Immature natural killer cell (primary cell): Measurements from ENCODE around the gene PHLDA1. TPM values are rescaled to one million over a fixed set of nuclear protein-coding genes. Genes with fewer than 3 reads are reported as not detected.

Experiments used
- DNase-seq, 3 donors: peaks; one replicate each; pipeline ENCODE4 v3.0.0; 2022; ENCODE audit warnings: mixed read lengths in 1 of 3
- H3K27ac Mint-ChIP-seq, 6 donors: one replicate each; pipeline ENCODE4 v1.8.0; 2020; ENCODE audit warnings: mixed read lengths in 6 of 6, mild to moderate bottlenecking in 5 of 6, inconsistent platforms in 4 of 6, moderate library complexity in 3 of 6
- H3K27me3 Mint-ChIP-seq, 3 donors: one replicate each; pipeline ENCODE4 v1.8.0; 2020 to 2021; ENCODE audit warnings: low read depth in 3 of 3, mild to moderate bottlenecking in 3 of 3, mixed read lengths in 3 of 3, moderate library complexity in 3 of 3, inconsistent platforms in 1 of 3
- H3K36me3 Mint-ChIP-seq, 3 donors: one replicate each; pipeline ENCODE4 v1.8.0; 2020; ENCODE audit warnings: mixed read lengths in 3 of 3, inconsistent platforms in 2 of 3, mild to moderate bottlenecking in 2 of 3
- H3K4me1 Mint-ChIP-seq, 2 donors: one replicate each; pipeline ENCODE4 v1.8.0; 2020; ENCODE audit warnings: inconsistent platforms in 2 of 2, mild to moderate bottlenecking in 2 of 2, mixed read lengths in 2 of 2, moderate library complexity in 1 of 2
- H3K4me3 Mint-ChIP-seq, 5 donors: one replicate each; pipeline ENCODE4 v1.8.0; 2020; ENCODE audit warnings: mild to moderate bottlenecking in 5 of 5, mixed read lengths in 5 of 5, inconsistent platforms in 3 of 5, moderate library complexity in 3 of 5
- H3K9me3 Mint-ChIP-seq, 6 donors: one replicate each; pipeline ENCODE4 v1.8.0; 2020; ENCODE audit warnings: mild to moderate bottlenecking in 6 of 6, mixed read lengths in 6 of 6, inconsistent platforms in 4 of 6, moderate library complexity in 3 of 6
- polyA plus RNA-seq, 3 donors: library from polyadenylated mRNA; unstranded; fragments of 300-500 nt; fragmentation: Illumina TruSeq; gene quantifications; one replicate each; pipeline ENCODE4 v1.2.3, GENCODE V29; 2021

Gene PHLDA1
- polyA plus RNA-seq, 3 donors from 2014 or later = 0.59 to 1.4 (median 0.92) TPM

DNA sequence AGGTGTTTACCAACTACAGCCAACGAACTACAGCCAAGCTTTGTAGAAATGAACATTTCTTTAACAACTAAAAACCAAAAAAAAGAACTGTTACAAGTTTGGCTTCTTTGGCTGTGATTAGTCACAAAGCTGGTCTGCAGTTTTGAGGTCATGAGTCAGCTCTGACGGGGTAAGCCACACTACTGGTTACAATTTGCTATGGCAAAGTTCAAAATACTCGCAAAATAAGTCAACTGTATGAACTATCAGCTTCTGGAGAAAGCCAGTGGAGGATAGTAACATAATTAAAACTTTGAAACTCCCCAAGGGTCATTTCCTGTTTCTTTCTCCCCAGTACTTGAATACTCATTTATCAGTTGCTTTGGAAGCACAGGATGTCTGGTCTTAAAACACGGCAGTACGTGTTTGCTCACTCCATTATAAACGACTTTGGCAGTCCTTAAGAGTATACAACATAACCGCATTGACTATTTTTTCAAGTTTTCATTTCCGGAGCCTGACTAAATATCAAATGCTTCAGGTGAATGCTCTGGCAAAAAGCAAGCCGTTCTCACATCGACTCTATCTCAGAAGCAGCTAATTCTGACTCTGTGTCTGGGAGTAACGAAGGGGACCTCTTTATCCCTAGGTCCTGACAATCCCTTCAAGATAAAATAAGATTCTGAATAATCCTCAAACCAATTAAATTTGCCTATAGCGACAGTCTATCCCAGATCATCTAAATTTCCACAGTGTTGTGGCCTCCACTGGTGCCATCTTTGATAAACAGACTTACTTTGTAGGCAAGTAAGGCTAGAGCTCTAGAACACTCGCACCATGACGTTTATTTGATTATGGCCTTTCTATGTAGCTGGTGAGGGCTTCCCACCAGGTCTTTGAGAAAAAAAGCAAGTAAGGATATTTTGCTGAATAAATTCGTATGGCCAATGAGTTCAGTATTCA lies 10.6 kb downstream of the PHLDA1 start:
- no peaks in the 10 kb centered on the region for H3K36me3 Mint-ChIP-seq
- peaks cover 32 to 43% of the 10 kb centered on the region in 2 donors for H3K4me1 Mint-ChIP-seq
- H3K27ac Mint-ChIP-seq = peak overlapping the region; percentile 97 to 100 (median 99)
- no peaks in the 10 kb centered on the region for H3K9me3 Mint-ChIP-seq
- peaks cover 8 to 21% (median 17%) of the 10 kb centered on the region in 3 donors for H3K27me3 Mint-ChIP-seq
- H3K4me3 Mint-ChIP-seq = peak overlapping the region; percentile 72 to 85 (median 76)
- DNase-seq = peak; percentile 85 to 90 (median 86)

DNA sequence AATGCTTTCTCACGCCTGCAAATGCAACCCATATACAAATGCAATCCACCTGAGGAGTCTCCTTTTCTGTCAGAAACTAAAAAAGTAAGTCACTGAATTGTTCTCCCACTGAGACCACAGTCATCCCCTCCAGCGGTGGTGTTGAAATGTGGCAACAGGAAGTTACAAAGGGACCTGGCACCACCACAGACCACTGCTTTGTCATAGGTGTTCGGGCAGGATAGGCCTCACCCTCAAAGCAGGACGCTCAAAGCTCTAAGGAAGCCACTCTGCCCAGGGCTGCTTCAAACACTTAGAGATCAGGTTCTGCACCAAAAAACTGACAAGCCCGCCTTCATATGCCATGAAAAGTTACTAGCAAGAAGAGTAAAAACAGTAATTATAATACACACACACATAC lies 11.3 kb downstream of the PHLDA1 start:
- Mint-ChIP-seq H3K4me3 (peak overlapping the region; percentile 72 to 85 (median 76)), H3K9me3 (no peaks in the 10 kb centered on the region), H3K4me1 (peaks cover 32 to 43% of the 10 kb centered on the region in 2 donors), H3K27me3 (peaks cover 8 to 19% (median 18%) of the 10 kb centered on the region in 3 donors), H3K36me3 (no peaks in the 10 kb centered on the region), H3K27ac (peak overlapping the region; percentile 97 to 100 (median 99))
- DNase-seq = peak; percentile 89 to 90 (median 89)

DNA sequence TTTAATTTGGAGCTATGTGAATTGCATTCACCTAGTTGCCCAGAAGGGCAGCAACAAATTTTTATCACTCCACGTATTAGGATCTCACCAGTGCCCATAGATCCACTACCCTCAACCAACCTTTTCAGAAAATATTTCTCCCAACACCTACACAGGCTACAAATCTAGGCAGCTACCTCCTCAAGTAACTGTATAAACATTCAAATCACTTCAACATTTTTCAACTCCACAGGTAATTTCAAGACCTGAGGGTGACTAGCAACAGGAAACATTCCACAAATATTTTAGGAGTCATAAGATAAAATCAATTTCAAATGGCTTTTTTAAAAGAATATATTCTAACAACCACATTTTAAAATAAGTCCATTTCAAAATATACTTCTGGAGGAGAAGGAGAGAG lies 12.9 kb downstream of the PHLDA1 start:
- Mint-ChIP-seq H3K4me3 (peak overlapping the region in 1 of 5 donors; percentile 51), H3K36me3 (no peaks in the 10 kb centered on the region), H3K27ac (peak overlapping the region; percentile 10 to 97 (median 77))

DNA sequence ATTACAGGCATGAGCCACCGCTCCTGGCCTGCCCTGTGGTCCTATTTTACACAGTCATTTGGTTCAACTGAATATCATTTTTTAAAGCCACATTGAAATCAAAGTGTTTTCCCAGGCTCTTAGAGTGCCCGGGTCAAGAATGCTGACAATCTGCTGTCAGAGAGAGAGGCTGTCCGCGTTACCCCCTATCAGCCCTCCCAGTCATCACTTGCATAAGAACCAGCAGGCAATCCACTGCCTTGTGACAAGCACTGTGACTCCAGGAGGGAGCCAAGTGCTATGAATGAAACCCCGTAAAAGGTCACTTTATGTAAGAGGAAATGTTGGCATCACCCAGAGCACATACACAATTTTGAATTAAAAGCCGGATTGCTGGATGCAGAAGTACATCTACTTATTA lies 13.5 kb downstream of the PHLDA1 start:
- peaks cover 8 to 20% (median 19%) of the 10 kb centered on the region in 3 donors for H3K27me3 Mint-ChIP-seq
- peak overlapping the region; percentile 10 to 97 (median 78) for H3K27ac Mint-ChIP-seq
- DNase-seq = no peak
- no peak overlapping the region for H3K4me3 Mint-ChIP-seq
- H3K4me1 Mint-ChIP-seq = peaks cover 32 to 43% of the 10 kb centered on the region in 2 donors
- no peaks in the 10 kb centered on the region for H3K9me3 Mint-ChIP-seq
- H3K36me3 Mint-ChIP-seq = no peaks in the 10 kb centered on the region

More for the DNA sequence above, 12.9 kb downstream of the PHLDA1 start:
- H3K4me1 Mint-ChIP-seq = peaks cover 32 to 43% of the 10 kb centered on the region in 2 donors
- peaks cover 8 to 20% (median 19%) of the 10 kb centered on the region in 3 donors for H3K27me3 Mint-ChIP-seq
- no peak for DNase-seq
- H3K9me3 Mint-ChIP-seq = no peaks in the 10 kb centered on the region

DNA sequence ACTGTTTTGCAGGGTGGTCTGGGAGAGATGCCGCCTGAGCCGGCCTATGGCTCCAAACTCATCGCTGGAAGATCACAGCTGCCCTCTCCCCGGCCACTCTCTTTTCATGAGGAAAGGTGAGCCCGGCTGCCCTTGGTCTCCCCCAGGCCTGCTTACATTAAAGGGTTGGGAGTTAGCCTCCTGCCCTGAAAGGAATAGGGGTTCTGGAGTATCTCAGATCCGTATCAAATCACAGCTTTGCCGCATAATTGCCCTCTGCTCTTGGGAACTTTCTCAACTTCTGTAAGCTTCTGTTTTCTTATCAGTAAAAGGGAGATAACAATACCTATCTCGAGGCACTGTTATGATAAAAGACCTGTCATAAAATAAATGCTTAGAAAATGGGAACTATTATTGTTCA lies 17.6 kb downstream of the PHLDA1 start:
- no peak for DNase-seq
- no peak overlapping the region for H3K4me3 Mint-ChIP-seq
- H3K36me3 Mint-ChIP-seq = no peaks in the 10 kb centered on the region
- H3K27me3 Mint-ChIP-seq = peaks cover 0 to 8% (median 4%) of the 10 kb centered on the region in 3 donors
- no peaks in the 10 kb centered on the region for H3K9me3 Mint-ChIP-seq
- H3K4me1 Mint-ChIP-seq = peaks cover 6 to 9% of the 10 kb centered on the region in 2 donors
- no peak overlapping the region for H3K27ac Mint-ChIP-seq

DNA sequence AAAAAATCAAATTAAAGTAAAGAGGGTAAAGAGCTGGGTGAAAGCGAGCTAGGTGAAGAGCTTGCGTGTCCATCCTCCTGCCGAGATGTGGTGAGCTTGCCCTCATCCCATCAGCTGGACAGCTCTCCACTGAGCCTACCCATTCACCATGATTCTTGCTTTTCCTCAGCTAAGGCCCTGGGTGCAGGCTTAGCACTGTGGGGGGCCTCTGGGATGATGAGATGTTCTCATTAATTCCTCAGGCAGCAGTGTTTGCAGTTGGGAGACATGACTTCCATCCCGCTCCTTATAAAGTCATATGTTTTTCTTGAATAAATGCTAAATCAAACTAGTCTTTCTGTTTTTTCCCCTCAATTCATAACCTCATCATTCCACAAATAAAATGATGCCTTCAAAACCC lies 18.0 kb downstream of the PHLDA1 start:
- no peak overlapping the region for H3K4me3 Mint-ChIP-seq
- peaks cover 2 to 5% of the 10 kb centered on the region in 2 donors for H3K4me1 Mint-ChIP-seq
- no peak overlapping the region for H3K27ac Mint-ChIP-seq
- H3K36me3 Mint-ChIP-seq = no peaks in the 10 kb centered on the region
- no peaks in the 10 kb centered on the region for H3K9me3 Mint-ChIP-seq
- DNase-seq = no peak
- peaks cover 0 to 6% (median 2%) of the 10 kb centered on the region in 3 donors for H3K27me3 Mint-ChIP-seq

DNA sequence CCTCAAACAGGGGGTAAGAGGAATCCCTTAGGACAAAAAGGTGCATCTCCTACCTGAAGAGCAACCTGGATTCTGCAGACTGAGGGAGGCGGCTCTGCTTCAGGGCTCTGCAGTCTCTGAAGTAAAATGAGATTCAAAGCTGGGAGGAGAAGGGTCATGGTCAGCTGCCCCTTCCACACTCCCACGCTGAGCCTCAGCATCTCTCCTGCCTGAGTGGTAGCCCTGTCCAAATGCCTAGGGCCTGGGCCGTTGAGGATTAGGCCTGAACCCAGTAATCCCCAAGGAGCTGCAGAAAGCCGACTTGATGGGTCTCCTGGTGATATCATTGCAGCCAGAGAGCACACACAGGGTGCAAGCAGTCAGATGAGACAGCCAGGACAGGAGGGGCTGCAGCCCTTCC lies 18.9 kb downstream of the PHLDA1 start:
- H3K4me3 Mint-ChIP-seq = no peak overlapping the region
- H3K9me3 Mint-ChIP-seq = no peaks in the 10 kb centered on the region
- no peak for DNase-seq
- H3K27me3 Mint-ChIP-seq = peaks cover 0 to 4% (median 2%) of the 10 kb centered on the region in 3 donors
- no peak overlapping the region for H3K27ac Mint-ChIP-seq
- H3K36me3 Mint-ChIP-seq = no peaks in the 10 kb centered on the region
- no peaks in the 10 kb centered on the region for H3K4me1 Mint-ChIP-seq

DNA sequence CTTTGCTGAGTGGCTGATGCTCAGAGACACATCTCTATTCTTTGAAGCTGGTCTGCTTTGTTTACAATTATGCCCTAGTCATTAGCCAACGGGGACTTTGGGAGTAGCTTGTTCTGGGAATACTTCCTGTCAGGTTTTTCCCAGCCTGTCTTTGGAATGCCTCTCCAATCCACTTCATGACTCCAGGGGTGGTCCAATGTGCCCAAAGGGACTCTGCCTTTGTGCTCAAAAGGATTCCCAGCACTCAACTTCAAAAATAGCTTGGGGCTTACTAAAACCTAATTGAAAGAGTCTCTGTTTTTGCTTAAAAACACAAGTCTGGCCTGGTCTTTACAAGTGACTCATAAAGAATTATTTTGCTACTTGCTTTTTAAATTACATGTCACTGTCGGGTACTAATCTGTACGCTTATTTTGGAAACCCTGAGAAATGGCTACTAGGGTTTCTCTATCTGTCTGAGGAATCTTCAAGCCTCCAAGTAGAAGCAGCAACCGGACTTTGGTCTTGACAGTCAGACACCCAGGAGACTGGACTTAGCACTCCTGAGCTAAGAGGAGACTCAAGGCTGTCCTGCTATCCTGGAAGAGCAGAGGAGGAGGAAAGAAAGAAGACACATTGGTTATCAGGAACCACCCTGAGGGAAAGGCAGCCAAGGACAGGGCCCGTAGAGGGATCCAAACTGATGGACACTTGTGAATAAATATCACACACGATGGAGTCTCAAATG lies 20.7 kb downstream of the PHLDA1 start:
- DNase-seq = no peak
- Mint-ChIP-seq H3K27ac (no peak overlapping the region), H3K36me3 (no peaks in the 10 kb centered on the region), H3K9me3 (no peaks in the 10 kb centered on the region), H3K4me3 (no peak overlapping the region), H3K4me1 (no peaks in the 10 kb centered on the region), H3K27me3 (peaks cover 0 to 4% (median 2%) of the 10 kb centered on the region in 3 donors)

DNA sequence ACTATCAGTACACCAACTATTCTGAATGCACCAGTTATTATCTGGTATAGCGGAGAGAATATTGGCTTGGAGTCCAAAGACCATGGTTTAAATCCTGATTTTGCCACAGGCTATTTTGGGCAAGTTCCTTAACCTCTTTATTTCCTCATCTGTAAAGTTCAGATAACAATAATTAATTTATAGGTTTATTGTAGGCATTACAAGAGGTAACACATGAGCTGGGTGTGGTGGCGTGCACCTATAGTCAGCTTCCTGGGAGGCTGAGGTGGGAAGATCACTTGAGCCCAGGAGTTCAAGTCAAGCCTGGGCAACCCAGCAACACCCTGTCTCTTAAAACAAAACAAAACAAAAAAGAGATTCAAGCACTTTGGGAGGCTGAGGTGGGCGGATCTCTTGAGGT lies 23.1 kb downstream of the PHLDA1 start:
- no peaks in the 10 kb centered on the region for H3K4me1 Mint-ChIP-seq
- no peaks in the 10 kb centered on the region for H3K9me3 Mint-ChIP-seq
- no peak for DNase-seq
- no peaks in the 10 kb centered on the region for H3K36me3 Mint-ChIP-seq
- H3K27me3 Mint-ChIP-seq = peaks cover 0 to 8% (median 1%) of the 10 kb centered on the region in 3 donors
- H3K27ac Mint-ChIP-seq = no peak overlapping the region
- no peak overlapping the region for H3K4me3 Mint-ChIP-seq

DNA sequence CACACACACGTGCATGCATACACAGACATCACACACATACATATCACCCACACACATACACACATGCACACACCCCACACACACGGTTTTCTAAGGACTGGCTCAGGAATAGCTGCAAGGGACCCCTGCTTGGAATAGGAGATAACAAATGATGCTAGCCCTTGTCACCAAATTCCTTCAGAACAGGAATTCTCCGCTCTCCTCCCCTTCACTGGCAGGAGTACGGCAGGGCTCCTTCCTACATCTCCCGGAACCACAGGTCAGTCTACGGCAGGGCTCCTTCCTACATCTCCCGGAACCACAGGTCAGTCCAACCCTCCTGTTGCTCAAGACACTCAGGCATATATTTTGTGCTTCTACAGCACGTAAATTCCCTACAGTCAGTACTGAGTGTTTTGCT lies 23.9 kb downstream of the PHLDA1 start:
- no peak overlapping the region for H3K27ac Mint-ChIP-seq
- H3K27me3 Mint-ChIP-seq = peaks cover 0 to 8% (median 1%) of the 10 kb centered on the region in 3 donors
- H3K9me3 Mint-ChIP-seq = no peaks in the 10 kb centered on the region
- H3K36me3 Mint-ChIP-seq = no peaks in the 10 kb centered on the region
- DNase-seq = no peak
- H3K4me3 Mint-ChIP-seq = no peak overlapping the region
- H3K4me1 Mint-ChIP-seq = no peaks in the 10 kb centered on the region

DNA sequence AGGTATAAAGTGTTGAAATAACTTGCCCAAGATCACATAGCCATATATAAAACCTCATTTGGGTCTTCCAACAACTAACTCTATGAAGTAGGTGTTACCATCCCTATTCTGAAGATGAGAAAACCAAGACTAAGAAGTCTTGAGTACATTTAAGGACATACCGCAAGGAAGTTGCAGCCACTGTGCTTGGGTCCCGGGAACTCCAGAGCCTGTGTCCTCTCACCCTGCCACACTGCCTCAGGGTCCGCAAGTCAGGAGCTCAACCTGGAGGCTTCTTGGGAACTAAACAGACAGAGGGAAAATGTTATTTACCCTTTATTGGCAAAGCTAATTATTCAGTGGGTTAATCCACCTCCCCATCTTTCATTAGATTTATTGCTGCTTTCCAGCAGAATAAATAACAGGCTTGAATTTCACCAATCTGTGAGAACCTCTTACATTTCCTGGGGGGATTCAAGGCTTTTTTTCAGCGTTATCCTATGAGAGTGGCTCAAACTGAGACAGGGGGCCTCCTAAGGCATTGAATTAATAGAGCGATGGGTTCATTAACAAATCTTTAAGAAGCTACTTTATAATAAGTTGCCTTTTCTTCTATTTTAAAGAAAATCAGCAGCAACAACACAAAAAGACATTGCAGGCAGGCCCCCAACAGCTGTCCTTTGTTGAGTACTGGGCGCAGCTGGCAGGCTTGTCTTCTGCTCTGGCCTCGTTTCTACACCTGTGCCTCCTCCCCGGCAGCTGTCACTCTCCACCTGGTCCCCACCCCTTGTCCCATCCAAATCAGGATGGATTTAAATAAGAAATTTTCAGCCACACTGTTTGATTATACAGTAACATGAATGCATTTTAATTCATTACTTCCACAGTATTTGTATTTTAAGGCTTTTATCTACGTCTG lies 25.3 kb downstream of the PHLDA1 start:
- Mint-ChIP-seq H3K27ac (no peak overlapping the region), H3K4me3 (no peak overlapping the region), H3K36me3 (no peaks in the 10 kb centered on the region), H3K27me3 (peaks cover 0 to 6% (median 1%) of the 10 kb centered on the region in 3 donors), H3K4me1 (no peaks in the 10 kb centered on the region), H3K9me3 (no peaks in the 10 kb centered on the region)
- no peak for DNase-seq

DNA sequence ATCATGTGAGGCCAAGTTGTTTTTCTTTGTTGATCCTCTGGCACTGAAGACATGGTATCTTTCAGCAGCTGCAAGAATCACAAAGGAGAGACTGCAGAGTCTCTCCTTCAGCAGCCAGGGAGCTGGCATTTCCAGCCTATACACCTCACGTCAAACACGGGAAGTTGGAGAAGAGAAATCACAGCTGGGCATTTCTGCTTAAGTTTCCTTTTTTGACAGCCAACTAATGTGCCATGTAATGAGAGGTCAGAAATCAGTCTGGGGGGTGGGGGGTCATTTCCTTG lies 28.3 kb downstream of the PHLDA1 start:
- Mint-ChIP-seq H3K4me3 (no peak overlapping the region), H3K4me1 (no peaks in the 10 kb centered on the region), H3K9me3 (no peaks in the 10 kb centered on the region), H3K27me3 (peaks cover 0 to 6% (median 2%) of the 10 kb centered on the region in 3 donors), H3K27ac (peak overlapping the region in 1 of 6 donors; percentile 40), H3K36me3 (no peaks in the 10 kb centered on the region)
- no peak for DNase-seq

DNA sequence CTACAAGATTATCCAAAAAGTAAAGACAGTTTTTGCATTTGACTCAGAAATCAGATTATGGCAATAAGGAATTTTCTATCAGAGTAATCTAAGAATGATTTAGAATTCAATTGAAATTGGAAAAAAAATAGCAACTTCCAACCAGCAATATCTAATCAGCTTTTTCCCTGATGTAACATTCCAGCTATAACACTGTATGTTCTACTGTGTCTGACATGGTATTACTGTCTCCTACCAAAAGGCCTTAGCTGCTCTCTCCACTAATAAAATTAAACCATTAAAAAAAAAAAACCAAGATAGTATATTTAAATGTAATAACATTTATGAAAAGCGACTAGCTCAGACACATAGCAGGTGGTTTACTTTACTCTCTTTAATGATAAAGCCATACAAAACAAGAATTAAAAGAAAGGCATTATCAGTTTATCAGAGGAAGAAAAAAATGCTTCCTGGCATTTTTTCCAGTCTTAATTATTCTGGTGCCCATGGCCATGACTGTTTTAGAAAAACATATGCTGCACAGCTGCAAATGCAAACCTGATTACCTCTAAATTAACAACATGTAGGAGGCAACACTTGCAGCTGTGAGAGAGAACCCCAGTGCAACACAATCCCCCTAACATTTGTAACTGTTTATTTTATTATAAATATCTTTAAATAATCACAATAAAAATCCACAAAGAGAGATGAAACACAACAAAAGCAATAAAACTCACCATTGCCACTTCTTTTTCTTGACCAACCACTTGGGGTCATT lies 28.8 kb downstream of the PHLDA1 start:
- Mint-ChIP-seq H3K27me3 (peaks cover 0 to 6% (median 2%) of the 10 kb centered on the region in 3 donors), H3K9me3 (no peaks in the 10 kb centered on the region), H3K36me3 (no peaks in the 10 kb centered on the region), H3K4me3 (no peak overlapping the region), H3K4me1 (no peaks in the 10 kb centered on the region), H3K27ac (no peak overlapping the region)
- DNase-seq = no peak
